ENCODE results near the gene APC.

Gene APC

DNA sequence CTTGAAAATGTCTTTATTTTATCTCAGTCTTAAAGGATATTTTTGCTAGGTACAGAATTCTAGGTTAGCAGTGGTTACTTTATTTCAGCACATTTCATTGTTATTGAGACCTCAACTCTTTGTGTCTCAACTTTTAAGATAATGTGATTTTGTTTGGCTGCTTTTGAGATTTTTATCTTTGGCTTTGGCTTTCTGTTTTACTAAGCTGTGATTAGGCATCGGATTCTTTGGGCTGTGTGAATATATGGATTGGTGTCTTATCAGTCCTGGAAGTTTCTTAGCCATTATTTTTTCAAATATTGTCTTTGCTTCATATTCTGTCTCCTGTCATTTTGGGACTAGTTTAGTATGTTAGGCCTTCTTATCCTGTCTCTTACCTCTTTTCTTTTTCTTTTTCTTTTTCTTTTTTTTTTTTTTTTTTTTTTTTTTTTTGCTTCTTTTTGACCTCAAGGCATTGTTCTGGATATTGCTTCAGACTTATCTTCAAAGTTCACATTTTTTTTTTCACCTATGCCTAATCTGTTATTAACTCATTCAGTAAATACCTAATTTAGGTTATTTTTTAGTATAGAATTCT is 20.1 kb upstream of the APC start:
- TF ChIP-seq, protein P1, sequence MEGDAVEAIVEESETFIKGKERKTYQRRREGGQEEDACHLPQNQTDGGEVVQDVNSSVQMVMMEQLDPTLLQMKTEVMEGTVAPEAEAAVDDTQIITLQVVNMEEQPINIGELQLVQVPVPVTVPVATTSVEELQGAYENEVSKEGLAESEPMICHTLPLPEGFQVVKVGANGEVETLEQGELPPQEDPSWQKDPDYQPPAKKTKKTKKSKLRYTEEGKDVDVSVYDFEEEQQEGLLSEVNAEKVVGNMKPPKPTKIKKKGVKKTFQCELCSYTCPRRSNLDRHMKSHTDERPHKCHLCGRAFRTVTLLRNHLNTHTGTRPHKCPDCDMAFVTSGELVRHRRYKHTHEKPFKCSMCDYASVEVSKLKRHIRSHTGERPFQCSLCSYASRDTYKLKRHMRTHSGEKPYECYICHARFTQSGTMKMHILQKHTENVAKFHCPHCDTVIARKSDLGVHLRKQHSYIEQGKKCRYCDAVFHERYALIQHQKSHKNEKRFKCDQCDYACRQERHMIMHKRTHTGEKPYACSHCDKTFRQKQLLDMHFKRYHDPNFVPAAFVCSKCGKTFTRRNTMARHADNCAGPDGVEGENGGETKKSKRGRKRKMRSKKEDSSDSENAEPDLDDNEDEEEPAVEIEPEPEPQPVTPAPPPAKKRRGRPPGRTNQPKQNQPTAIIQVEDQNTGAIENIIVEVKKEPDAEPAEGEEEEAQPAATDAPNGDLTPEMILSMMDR (IDR thresholded peaks at IDR 0.05; ENCODE audit: extremely low read depth, missing control alignments): no peak
- DNase-seq (ENCODE audit: low spot score): no peak

DNA sequence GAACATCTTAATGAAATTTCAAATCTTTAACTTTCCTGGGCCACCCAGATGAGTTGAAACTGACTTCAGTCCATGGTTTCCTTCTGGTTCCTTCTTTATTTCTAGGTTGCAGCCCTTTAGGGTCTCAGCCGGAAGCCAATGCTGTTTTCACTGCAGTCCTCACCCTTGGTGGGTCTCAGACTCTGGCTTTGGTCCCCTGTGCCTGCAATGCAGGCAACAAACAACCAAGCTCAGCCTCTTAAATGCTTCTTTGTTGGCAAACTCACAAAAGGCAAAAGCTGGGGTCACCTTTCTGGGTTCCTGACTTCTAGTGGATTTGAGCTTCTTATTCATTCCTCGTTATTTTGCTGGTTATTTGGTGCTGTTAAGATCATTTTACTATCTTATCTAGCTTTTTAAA is 19.3 kb upstream of the APC start:
- DNase-seq (ENCODE audit: low spot score): no peak
- TF ChIP-seq, protein P1 (IDR thresholded peaks at IDR 0.05; ENCODE audit: extremely low read depth, missing control alignments): no peak

DNA sequence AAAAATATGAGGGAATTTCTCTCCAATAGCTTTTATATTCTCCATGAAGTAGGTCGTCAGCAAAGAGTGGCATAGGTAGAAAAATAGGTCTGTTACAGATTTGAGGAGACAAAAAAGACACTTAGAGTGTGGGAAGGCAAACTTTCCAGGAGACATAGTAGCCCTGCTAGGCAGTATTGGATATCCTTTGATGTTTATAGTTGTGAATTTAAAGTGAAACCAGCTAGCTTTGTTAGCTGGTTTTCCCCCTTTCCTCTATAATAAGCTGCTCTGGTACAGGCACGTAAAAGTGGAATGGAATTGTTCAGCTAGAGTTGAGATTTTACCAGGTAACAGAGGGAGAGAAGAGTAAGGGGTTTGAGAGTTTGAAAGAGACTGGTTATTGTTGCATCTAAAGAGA is 17.1 kb upstream of the APC start:
- TF ChIP-seq, protein P1 (IDR thresholded peaks at IDR 0.05; ENCODE audit: extremely low read depth, missing control alignments): no peak
- DNase-seq (ENCODE audit: low spot score): peak; percentile 19

DNA sequence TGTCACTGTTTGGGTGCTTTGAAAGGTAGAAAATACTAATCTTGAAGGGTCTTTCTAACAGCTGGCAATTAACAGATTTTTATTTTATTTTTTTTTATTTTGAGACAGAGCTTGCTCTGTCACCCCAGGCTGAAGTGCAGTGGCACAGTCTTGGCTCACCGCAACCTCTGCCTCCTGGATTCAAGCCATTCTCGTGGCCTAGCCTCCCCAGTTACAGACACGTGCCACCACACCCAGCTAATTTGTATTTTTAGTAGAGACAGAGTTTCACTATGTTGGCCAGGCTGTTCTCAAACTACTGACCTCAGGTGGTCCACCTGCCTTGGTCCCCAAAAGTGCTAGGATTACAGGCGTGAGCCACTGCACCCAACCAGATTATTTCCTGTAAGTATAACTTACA is 12.8 kb upstream of the APC start:
- DNase-seq (ENCODE audit: low spot score): no peak

DNA sequence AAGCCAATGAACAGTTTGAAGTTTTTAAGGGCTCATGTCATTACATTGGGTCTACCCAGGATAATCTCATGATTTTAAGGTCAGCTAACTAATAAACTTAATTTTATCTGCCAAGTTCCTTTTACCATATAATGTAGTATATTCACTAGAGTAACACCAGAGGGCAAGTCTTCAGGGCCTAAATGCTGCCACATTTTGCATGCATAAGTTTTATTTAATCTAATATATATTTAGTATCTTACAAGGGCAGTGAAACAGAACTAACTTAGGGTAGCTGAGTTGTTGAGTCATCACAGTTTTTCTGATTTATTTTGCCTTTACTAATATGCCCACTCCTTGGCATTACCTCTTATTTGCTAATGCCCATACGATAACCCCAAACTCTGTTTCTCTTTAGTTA is 8.1 kb upstream of the APC start:
- TF ChIP-seq, protein P1 (IDR thresholded peaks at IDR 0.05; ENCODE audit: extremely low read depth, missing control alignments): no peak
- DNase-seq (ENCODE audit: low spot score): no peak

More for the DNA sequence above, 12.8 kb upstream of the APC start:
- TF ChIP-seq, protein P1 (IDR thresholded peaks at IDR 0.05; ENCODE audit: extremely low read depth, missing control alignments): no peak

DNA sequence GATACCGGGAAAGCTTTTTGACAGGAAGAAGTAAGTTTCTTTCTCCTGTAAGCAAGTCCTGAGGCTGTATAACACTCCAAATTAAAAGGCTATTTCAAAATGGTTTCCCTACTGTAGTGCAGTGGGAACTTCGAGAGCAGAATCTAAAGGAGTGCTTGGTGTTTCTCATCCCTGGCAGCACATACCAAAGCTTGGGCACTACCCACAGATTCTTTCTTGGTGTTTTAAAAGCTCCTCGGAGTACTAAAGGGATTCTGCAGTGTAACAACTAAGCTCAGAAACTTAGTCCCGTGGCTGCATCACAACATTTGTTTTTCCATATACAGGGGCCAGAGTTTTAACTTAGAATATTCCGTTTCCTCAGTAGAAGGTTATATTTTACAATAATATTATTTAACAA is 5.6 kb upstream of the APC start:
- TF ChIP-seq, protein P1 (IDR thresholded peaks at IDR 0.05; ENCODE audit: extremely low read depth, missing control alignments): no peak
- DNase-seq (ENCODE audit: low spot score): no peak

GRCh38 chr5:112733586-112733985 is 4.1 kb upstream of the APC start:
- TF ChIP-seq, protein P1 (IDR thresholded peaks at IDR 0.05; ENCODE audit: extremely low read depth, missing control alignments): no peak

More at GRCh38 chr5:112733586-112733985, 4.1 kb upstream of the APC start:
- DNase-seq (ENCODE audit: low spot score): no peak
